IMR-90 (cell line): ENCODE measurements around the gene TMEM212.

ENCODE experiments used
- CEBPB ChIP-seq: IDR thresholded peaks from 2 replicates; pipeline ENCODE4 v1.6.1; 2012; ENCODE audit warnings: low read depth, low read length, improper control_type of control experiment
- CHD1 ChIP-seq: IDR thresholded peaks from 2 replicates; pipeline ENCODE4 v1.6.1; 2012; ENCODE audit warnings: low read depth, low read length, improper control_type of control experiment
- CTCF ChIP-seq: conservative IDR thresholded peaks from 2 replicates; pipeline ENCODE4 v1.5.1; 2012; ENCODE audit warnings: mild to moderate bottlenecking, low read depth, low read length, improper control_type of control experiment
- ELK1 ChIP-seq: fragments of 150-350 bp; IDR thresholded peaks from 2 replicates; pipeline ENCODE4 v1.6.1; 2016; ENCODE audit warnings: low read depth, mild to moderate bottlenecking, low read length, moderate library complexity, borderline replicate concordance
- MAFK ChIP-seq: IDR thresholded peaks from 2 replicates; pipeline ENCODE4 v1.6.1; 2012; ENCODE audit warnings: low read depth, low read length, improper control_type of control experiment
- MAZ ChIP-seq: IDR thresholded peaks from 2 replicates; pipeline ENCODE4 v1.6.1; 2012; ENCODE audit warnings: low read depth, mild to moderate bottlenecking, low read length, improper control_type of control experiment, moderate library complexity, borderline replicate concordance
- MXI1 ChIP-seq: IDR thresholded peaks from 2 replicates; pipeline ENCODE4 v1.6.1; 2012; ENCODE audit warnings: low read depth, mild to moderate bottlenecking, low read length, moderate library complexity, borderline replicate concordance
- NFE2L2 ChIP-seq: fragments of 150-350 bp; IDR thresholded peaks from 2 replicates; pipeline ENCODE4 v1.6.1; 2016; ENCODE audit warnings: low read depth, mild to moderate bottlenecking, low read length
- POLR2A ChIP-seq: IDR thresholded peaks from 2 replicates; pipeline ENCODE4 v1.6.1; 2012; ENCODE audit warnings: mild to moderate bottlenecking, low read depth, low read length
- RAD21 ChIP-seq: IDR thresholded peaks from 2 replicates; pipeline ENCODE4 v1.6.1; 2012; ENCODE audit warnings: low read length, improper control_type of control experiment
- RFX5 ChIP-seq: IDR thresholded peaks from 2 replicates; pipeline ENCODE4 v1.8.0; 2012; ENCODE audit warnings: low read depth, mild to moderate bottlenecking, low read length, moderate library complexity
- SMC3 ChIP-seq: fragments of 150-350 bp; IDR thresholded peaks from 2 replicates; pipeline ENCODE4 v1.6.1; 2016; ENCODE audit warnings: low read depth, mild to moderate bottlenecking, antibody characterized with exemption, low read length, moderate library complexity

DNA sequence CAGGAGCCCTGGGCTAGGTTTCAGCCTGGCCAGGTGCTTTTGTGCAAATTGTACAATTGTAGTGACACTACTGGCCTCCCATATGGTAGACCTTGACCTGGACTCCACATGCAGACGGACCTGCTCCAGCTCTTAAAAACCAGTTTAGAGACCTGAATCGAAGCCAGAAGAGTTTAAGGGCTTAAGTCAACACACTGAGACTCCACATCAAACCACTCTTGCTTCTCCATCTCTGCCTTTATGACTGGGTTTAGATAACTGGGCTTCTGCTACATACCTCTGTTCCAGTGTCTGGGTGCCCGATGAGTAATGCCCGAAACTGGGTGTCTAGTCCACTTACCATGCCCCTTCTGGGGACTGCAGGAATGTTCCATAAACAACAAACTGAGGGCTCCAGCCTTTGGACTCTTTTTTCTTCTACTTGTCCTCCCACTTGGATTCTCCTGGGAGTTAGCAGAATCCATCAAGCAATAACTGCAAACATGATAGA is 32.8 kb downstream of the TMEM212 start:
- TF ChIP-seq POLR2A (no peak), MAFK (no peak), SMC3 (no peak), CTCF (no peak), RFX5 (no peak), MAZ (no peak), ELK1 (no peak), NFE2L2 (no peak), CEBPB (no peak), RAD21 (no peak), MXI1 (no peak), CHD1 (no peak)
